Measurements from ENCODE around the gene ELP2.
"Not testable (repeated sequence)": the region's sequence is repeated elsewhere in the genome, so short reads cannot be mapped to it uniquely, and the experiment has no call there.

ELP2 gene

GRCh38 chr18:36160959-36161371, 31.3 kb downstream of the ELP2 start:
- no peak for DNase-seq (ENCODE audit: low read depth in 2 of 2)

GRCh38 chr18:36162981-36163380, 33.3 kb downstream of the ELP2 start:
- no peak for DNase-seq (ENCODE audit: low read depth in 2 of 2)

- no peak for DNase-seq (ENCODE audit: low read depth in 2 of 2)
These were observed 38.1 kb downstream of the ELP2 start for GRCh38 chr18:36167692-36168218.

DNA sequence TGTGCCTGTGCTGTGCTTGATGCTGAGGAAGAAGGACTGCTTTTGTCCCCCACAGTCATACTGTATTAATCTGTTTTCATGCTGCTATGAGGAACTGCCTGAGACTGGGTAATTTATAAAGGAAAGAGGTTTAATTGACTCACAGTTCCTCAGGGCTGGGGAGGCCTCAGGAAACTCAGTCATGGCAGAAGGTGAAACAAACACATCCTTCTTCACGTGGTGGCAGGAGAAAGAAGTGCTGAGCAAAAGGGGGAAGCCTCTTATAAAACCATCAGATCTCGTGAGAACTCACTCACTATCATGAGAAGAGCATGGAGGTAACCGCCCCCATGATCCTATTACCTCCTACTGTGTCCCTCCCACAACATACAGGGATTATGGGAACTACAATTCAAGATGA, 38.6 kb downstream of the ELP2 start:
- not testable (repeated sequence) for DNase-seq (ENCODE audit: low read depth in 2 of 2)

GRCh38 chr18:36169938-36170337, 40.2 kb downstream of the ELP2 start:
- DNase-seq (ENCODE audit: low read depth in 2 of 2), result no peak

GRCh38 chr18:36175481-36175880, 45.8 kb downstream of the ELP2 start:
- no peak for DNase-seq (ENCODE audit: low read depth in 2 of 2)

GRCh38 chr18:36176177-36176584, 46.5 kb downstream of the ELP2 start:
- no peak for DNase-seq (ENCODE audit: low read depth in 2 of 2)

- no peak for DNase-seq (ENCODE audit: low read depth in 2 of 2)
These were observed 47.0 kb downstream of the ELP2 start for GRCh38 chr18:36176711-36177110.

DNA sequence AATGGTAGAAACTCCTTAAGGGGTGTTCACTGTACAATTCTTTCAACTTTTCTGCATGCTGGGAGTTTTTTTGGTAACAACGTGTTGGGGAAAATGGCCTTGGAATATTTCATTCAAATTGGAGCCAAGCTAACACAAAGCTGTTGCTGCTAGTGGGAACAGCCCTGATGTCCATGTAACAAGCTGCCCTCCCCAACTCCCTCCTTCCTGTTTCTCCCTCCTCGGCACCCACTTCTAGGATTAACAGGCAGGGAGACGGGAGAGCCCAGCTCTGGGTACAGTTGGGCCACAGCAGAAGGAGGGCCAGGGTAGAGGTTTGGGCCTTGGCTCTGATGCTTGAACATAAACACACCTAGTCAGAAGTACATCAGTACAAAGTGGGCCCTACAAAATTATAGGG, 48.2 kb downstream of the ELP2 start:
- DNase-seq (ENCODE audit: low read depth in 2 of 2), result no peak

- DNase-seq (ENCODE audit: low read depth in 2 of 2), result no peak
These were observed 50.1 kb downstream of the ELP2 start for GRCh38 chr18:36179562-36180355.

DNA sequence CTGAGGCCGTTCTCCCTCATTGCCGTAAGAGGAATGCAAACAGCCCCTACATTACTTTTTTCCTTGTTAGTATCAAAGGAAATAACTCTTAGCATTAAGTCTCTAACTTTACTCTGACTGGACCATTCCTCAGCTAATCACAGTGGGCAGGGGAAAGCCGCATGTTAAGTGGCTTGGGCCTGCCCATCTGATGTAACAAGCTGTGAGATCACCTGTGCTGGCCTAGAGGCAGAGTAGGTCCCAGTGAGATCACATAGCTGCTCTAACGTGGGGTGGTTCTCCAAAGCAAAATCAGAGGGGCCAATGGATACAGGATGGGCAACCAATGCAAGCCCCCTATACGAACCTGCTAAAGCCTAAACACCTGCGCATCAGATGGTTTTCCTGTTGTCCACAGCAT, 51.7 kb downstream of the ELP2 start:
- DNase-seq (ENCODE audit: low read depth in 2 of 2), result no peak

GRCh38 chr18:36181898-36182506, 52.3 kb downstream of the ELP2 start:
- DNase-seq (ENCODE audit: low read depth in 2 of 2), result no peak

DNA sequence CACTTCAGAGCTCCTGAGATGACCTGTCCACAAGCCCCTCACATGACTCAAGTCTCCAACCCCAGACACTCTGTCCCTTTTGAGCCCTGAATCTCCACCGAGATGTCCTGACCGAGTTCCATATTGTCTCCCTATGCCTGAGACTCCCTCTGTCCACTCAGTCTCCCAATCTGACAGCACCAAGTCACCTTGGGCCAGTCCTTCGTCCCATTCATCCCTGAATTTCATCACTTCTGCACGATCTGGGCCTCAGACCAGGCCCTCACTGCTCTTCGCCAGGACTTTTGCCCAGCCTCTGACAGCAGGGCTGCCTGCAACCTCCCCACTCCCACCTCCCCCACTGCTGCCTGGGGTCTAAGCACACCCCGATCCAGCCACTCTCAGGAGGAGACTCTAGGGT, 53.3 kb downstream of the ELP2 start:
- DNase-seq (ENCODE audit: low read depth in 2 of 2), result no peak

DNA sequence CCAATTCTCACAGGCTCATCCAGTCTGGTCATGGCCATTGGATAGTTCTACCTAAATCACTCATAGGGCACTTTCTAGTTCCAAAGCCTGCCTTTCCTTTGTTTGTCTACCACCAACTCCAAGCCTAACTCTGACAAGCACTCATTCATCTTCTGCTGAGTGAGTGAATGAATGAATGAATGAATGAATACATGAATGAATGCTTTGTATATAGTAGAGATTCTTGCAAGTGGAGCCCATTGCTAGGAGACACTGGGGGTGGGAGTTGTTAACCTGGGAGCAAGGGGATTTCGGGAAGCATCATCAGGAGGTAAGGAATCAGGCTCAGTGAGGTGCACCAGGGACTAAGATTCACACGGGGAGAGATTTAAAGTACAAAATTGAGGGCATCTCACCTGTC, 54.3 kb downstream of the ELP2 start:
- DNase-seq (ENCODE audit: low read depth in 2 of 2), result no peak

- no peak for DNase-seq (ENCODE audit: low read depth in 2 of 2)
These were observed 55.5 kb downstream of the ELP2 start for GRCh38 chr18:36185157-36185556.

- DNase-seq (ENCODE audit: low read depth in 2 of 2), result no peak
These were observed 56.3 kb downstream of the ELP2 start for GRCh38 chr18:36185901-36186460.

DNA sequence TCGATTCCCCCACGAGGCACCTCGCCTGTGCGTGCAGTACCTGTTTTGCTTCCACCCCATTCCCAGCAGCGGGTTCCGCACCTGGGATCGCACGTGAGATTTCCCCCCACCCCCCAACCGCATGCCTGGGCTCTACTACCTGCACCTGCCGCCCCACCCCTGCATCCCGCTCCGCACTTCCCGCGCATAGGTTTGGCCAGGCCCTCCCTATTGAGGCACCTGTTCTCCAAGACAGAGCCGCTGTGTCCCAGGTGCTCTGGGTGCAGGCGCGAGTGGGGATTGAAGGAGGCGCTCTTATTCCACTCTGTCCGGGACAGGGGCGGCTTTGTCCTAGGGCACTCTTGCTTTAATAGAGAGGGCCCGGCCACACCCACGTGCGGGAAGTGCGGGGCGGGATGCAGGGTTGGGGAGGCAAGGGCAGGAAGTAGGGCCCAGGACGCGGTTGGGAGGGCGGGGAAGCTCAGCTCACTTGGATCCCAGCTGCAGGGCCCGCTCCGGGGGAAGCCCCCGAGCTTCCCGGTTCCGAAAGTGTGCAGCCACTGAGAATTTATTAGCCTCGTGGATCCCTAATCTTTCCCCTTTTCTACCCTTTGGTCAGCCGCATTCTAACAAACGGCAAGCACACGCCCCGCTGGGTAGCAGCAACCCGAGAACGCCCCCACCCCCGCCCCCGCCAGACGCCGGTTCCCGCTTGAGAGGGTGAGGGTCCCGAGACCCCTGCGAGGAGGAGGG, 56.9 kb downstream of the ELP2 start:
- DNase-seq (ENCODE audit: low read depth in 2 of 2), result no peak

DNA sequence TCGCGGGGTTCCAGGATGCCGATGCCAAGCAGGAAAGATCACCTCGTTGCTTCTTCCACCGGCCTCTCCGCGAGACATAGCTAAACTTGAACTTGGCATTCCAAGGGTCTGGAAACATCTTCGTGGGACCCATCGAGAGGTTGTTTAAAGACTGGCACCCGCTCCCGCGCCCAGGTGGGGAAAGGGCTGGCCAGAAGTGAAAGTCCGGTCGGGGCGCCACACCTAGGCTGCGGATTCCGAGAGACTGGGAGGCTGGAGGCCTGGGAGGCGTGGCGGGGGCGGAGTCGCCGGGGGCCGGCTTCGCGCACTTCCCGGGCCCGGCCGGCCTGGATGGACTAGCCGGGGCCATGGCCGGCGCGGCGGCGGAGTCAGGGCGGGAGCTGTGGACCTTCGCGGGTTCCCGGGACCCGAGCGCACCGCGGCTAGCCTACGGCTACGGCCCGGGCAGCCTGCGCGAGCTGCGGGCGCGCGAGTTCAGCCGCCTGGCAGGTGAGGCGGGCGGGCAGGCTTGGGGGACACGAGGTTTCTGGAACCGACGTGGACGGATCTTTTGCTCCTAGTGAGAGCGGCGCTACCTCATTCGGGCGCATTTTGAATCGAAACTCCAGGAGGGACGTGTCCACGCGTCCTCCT, 57.6 kb downstream of the ELP2 start, which contains the start of gene MOCOS:
Gene MOCOS (plus strand): TSS at position 305 of the 633 bp plus-strand sequence. CDS start 43 bp downstream, at position 348.
- peak; percentile 26 to 30 for DNase-seq (ENCODE audit: low read depth in 2 of 2)

DNA sequence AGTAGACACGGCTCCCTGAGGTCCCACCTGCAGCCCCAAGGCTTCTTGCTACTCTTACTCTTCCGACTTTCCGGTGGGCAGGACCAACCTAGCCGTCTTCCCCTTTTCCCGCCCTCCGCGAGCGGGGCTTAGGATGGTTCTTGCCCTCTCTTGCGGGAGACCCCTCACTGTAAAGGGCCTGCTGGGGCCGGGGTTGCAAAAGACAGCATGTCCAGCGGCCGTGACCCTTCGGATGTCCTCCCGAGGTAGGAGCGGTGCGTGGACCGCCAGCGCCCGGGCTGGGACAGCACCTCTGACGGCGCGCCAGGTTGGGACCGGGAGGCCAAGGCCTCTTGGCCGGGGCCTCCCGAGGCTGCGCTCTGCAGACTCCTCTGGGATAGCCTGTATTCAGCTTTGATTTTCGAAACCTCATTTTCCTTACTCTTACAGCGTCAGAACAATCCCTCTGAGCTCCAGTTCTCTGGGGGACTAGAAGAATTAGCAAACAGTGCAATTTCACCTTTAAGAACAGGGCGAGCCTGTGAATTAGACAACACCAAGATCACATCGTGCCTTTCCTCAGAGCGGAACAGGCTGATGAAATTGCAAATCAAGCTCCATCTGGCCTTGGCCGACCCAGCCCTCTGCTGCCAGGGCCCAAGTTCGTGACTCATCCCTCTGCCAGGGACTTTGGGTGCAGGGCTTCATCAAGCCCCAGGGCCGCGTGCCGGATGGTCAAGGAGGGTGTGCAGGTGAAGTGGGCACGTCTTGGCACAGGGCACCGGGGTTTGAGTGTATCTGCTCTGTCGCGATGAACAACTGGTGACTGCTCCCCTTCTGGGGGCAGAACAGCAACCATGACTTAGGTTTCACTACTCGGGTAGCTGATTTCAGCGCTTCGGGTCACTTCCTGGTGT, 58.4 kb downstream of the ELP2 start:
- DNase-seq (ENCODE audit: low read depth in 2 of 2), result no peak

GRCh38 chr18:36188916-36189315, 59.2 kb downstream of the ELP2 start:
- DNase-seq (ENCODE audit: low read depth in 2 of 2), result no peak

GRCh38 chr18:36189486-36189885, 59.8 kb downstream of the ELP2 start:
- DNase-seq (ENCODE audit: low read depth in 2 of 2), result no peak
